HFFc6 (cell line): Measurements from ENCODE around the gene BCO1. TPM values are rescaled to one million over a fixed set of nuclear protein-coding genes. Genes with fewer than 3 reads are reported as not detected.

ENCODE experiments used
- DNase-seq: peaks from one replicate; pipeline ENCODE4 v3.0.0-alpha.2; 2018
- H3K27ac Mint-ChIP-seq: 2 replicates; pipeline ENCODE4 v1.8.0; 2020; ENCODE audit warnings: mild to moderate bottlenecking, mixed read lengths
- H3K27me3 Mint-ChIP-seq: 2 replicates; pipeline ENCODE4 v1.8.0; 2021; ENCODE audit warnings: mild to moderate bottlenecking, moderate library complexity, mixed read lengths; ENCODE audit not compliant: insufficient read depth
- H3K36me3 Mint-ChIP-seq: 2 replicates; pipeline ENCODE4 v1.8.0; 2021; ENCODE audit warnings: low read depth, mixed read lengths
- H3K4me1 Mint-ChIP-seq: 2 replicates; pipeline ENCODE4 v1.8.0; 2020; ENCODE audit warnings: low read depth, mixed read lengths
- H3K4me3 Mint-ChIP-seq: 2 replicates; pipeline ENCODE4 v1.8.0; 2020; ENCODE audit warnings: mild to moderate bottlenecking, moderate library complexity, mixed read lengths
- H3K9me3 Mint-ChIP-seq: 2 replicates; pipeline ENCODE4 v1.8.0; 2020; ENCODE audit warnings: mild to moderate bottlenecking, mixed read lengths
- CTCF ChIP-seq: fragments of 200-600 bp; sonication (generic); IDR thresholded peaks from 2 replicates; pipeline ENCODE4 v1.5.0; 2021; ENCODE audit warnings: antibody characterized with exemption, mild to moderate bottlenecking
- total RNA-seq, 6 experiments: library from RNA; stranded (reverse); fragmentation: NEBNext Ultra II Directional; extraction: Animal tissue kit (Norgen Biotek cat#: 25700); gene quantifications; 2 replicates in 1 of 6; 3 replicates in 5 of 6; pipeline ENCODE4 v1.2.3, GENCODE V29; 2021

Gene BCO1
- total RNA-seq, 6 experiments from 2014 or later: not detected

- Mint-ChIP-seq H3K4me1 (0 out of 2 replicates have a peak, but pooled peaks cover 8% of the 10 kb centered on the region), H3K27me3 (peaks cover 20% of the 10 kb centered on the region), H3K36me3 (no peaks in the 10 kb centered on the region), H3K27ac (no peak overlapping the region), H3K9me3 (no peaks in the 10 kb centered on the region), H3K4me3 (no peak overlapping the region)
- no peak for DNase-seq
- no peak for TF ChIP-seq CTCF
These were observed 58.1 kb downstream of the BCO1 start for GRCh38 chr16:81296631-81297030.

- Mint-ChIP-seq H3K36me3 (peaks cover 8% of the 10 kb centered on the region; the same call in 1 of the 2 replicates), H3K4me1 (peaks cover 2% of the 10 kb centered on the region; the same call in 1 of the 2 replicates), H3K9me3 (no peaks in the 10 kb centered on the region), H3K27ac (no peak overlapping the region), H3K27me3 (no peaks in the 10 kb centered on the region), H3K4me3 (no peak overlapping the region)
- DNase-seq: no peak
- no peak for TF ChIP-seq CTCF
These were observed 69.3 kb downstream of the BCO1 start for GRCh38 chr16:81307770-81308169.

- H3K4me1 Mint-ChIP-seq: peaks cover 18% of the 10 kb centered on the region
- peaks cover 8% of the 10 kb centered on the region; the same call in 1 of the 2 replicates for H3K36me3 Mint-ChIP-seq
- no peak overlapping the region for H3K4me3 Mint-ChIP-seq
These were observed 71.7 kb downstream of the BCO1 start for GRCh38 chr16:81310045-81310644.

GRCh38 chr16:81311762-81312161 is 73.3 kb downstream of the BCO1 start:
- no peak for TF ChIP-seq CTCF
- H3K9me3 Mint-ChIP-seq: no peaks in the 10 kb centered on the region
- no peaks in the 10 kb centered on the region for H3K27me3 Mint-ChIP-seq
- H3K36me3 Mint-ChIP-seq: peaks cover 8% of the 10 kb centered on the region; the same call in 1 of the 2 replicates
- H3K27ac Mint-ChIP-seq: no peak overlapping the region
- H3K4me1 Mint-ChIP-seq: peaks cover 25% of the 10 kb centered on the region
- no peak for DNase-seq
- no peak overlapping the region for H3K4me3 Mint-ChIP-seq

More at GRCh38 chr16:81310045-81310644, 71.7 kb downstream of the BCO1 start:
- DNase-seq: no peak
- H3K9me3 Mint-ChIP-seq: no peaks in the 10 kb centered on the region
- H3K27ac Mint-ChIP-seq: no peak overlapping the region
- no peak for TF ChIP-seq CTCF
- H3K27me3 Mint-ChIP-seq: no peaks in the 10 kb centered on the region

- H3K4me1 Mint-ChIP-seq: peaks cover 44% of the 10 kb centered on the region
- peaks cover 8% of the 10 kb centered on the region; the same call in 1 of the 2 replicates for H3K36me3 Mint-ChIP-seq
- H3K27me3 Mint-ChIP-seq: no peaks in the 10 kb centered on the region
- H3K9me3 Mint-ChIP-seq: no peaks in the 10 kb centered on the region
- DNase-seq: peak; percentile 31
- no peak for TF ChIP-seq CTCF
- peak overlapping the region; percentile 76 for H3K27ac Mint-ChIP-seq
- peak overlapping the region; percentile 93 for H3K4me3 Mint-ChIP-seq
These were observed 75.5 kb downstream of the BCO1 start for GRCh38 chr16:81313701-81314602.
